Astrocyte of the spinal cord (primary cell): Measurements from ENCODE around the gene EPHB2.
"Not testable (repeated sequence)": the region's sequence is repeated elsewhere in the genome, so short reads cannot be mapped to it uniquely, and the experiment has no call there.

Experiments used
- DNase-seq: peaks from one replicate; pipeline ENCODE4 v3.0.0; 2011; ENCODE audit warnings: low read depth, low spot score
- H3K4me3 ChIP-seq: 2 replicates; pipeline ENCODE4 v1.5.1; 2011; ENCODE audit warnings: low read depth, mild to moderate bottlenecking, low read length, moderate library complexity
- in situ Hi-C: cut with HindIII; loops from 2 replicates; pipeline ENCODE4 v1.10.0; 2017; ENCODE audit warnings: low sequenced_read_pairs
- TF ChIP-seq, protein P1 (sequence below): IDR thresholded peaks from 2 replicates; pipeline ENCODE4 v1.5.1; 2012; ENCODE audit warnings: low read depth, mild to moderate bottlenecking, low read length, inconsistent platforms

EPHB2 gene

DNA sequence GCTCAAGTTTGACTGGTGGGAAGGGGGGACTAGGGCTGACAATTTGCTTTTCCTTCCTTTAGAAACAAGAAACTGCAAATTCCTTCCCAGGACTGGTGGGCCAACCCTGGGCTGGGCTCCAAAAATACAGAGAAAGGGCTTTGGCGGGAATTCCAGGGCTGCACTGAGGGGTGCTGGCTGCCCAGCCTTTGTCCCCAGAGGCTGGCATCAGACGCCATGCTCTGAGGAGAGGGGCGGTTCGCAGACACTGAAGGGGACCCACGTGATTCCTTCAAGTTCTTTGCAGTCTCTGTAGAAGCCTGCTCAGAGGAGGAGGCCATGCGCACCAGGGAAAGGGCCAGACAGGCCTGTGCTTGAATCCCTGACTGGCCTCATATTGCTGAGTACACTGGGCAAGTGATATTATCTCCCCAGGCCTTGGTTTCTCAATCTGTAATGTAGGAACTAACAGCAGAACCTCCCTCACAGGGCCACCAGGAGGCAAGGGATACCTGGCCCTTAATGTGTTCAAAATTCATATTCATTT, 119.5 kb downstream of the EPHB2 start:
- DNase-seq, result no peak
- TF ChIP-seq, protein P1, sequence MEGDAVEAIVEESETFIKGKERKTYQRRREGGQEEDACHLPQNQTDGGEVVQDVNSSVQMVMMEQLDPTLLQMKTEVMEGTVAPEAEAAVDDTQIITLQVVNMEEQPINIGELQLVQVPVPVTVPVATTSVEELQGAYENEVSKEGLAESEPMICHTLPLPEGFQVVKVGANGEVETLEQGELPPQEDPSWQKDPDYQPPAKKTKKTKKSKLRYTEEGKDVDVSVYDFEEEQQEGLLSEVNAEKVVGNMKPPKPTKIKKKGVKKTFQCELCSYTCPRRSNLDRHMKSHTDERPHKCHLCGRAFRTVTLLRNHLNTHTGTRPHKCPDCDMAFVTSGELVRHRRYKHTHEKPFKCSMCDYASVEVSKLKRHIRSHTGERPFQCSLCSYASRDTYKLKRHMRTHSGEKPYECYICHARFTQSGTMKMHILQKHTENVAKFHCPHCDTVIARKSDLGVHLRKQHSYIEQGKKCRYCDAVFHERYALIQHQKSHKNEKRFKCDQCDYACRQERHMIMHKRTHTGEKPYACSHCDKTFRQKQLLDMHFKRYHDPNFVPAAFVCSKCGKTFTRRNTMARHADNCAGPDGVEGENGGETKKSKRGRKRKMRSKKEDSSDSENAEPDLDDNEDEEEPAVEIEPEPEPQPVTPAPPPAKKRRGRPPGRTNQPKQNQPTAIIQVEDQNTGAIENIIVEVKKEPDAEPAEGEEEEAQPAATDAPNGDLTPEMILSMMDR, result no peak
- no peak overlapping the region for H3K4me3 ChIP-seq
- in situ Hi-C loops, result no loop called here

DNA sequence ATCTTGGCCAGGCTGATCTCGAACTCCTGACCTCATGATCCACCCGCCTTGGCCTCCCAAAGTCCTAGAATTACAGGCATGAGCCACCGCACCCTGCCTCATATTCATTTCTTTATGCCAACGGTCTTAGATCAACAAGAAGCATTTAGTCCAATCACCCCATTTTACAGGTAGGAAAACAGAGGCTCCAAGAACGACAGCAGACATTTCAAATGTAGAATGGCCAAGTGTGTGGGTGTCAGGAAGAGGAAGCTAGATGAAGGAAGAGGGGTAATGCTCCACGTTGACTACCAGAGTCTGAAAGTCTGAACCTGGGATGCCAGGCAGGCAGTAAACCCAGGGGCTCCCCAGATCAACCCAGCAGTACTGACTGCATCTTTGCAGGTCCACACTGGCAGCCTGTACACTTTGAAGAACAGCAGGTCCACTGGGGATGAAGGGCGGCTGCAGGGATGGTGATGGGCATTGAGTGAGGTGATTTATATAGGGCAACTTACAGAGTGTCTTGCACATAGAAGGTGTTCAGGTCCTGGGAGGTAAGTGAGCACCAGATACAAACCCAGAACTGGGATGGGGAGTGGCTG, 120.2 kb downstream of the EPHB2 start:
- H3K4me3 ChIP-seq, result no peak overlapping the region
- in situ Hi-C loops, result no loop called here
- no peak for DNase-seq
- TF ChIP-seq, protein P1, result no peak

DNA sequence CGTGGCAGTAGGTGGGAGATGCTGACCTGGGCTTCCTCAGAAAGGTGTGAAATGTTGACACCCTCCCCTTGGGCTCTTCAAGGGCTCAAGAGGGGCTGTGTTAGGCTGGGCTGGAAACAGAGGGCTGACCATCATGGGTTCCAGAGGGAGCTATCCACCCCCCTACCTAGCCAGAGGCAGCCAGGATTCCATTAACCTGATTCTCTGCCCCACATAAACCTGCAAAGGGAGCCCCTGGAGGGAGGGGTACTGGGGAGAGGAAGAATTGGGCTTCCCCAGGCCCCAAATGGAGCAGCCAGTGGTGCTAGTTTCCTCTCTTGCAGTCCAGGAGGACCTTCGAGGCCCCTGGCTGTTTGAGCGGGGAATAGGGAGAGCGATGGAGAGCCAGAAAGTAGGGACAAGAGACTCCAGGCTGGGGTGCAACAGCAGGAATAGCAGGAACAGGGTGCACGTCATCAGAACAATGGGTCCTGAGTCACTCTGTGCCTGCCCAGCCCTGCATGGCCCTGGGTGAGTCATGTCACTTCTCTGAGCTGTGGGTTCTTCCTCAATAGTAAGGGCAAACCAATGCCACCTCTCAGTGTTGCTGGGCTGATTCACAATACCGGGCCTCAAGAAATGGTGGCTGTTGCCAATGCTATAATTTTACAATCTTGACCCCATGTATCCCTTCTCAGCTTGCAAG, 121.2 kb downstream of the EPHB2 start:
- no peak overlapping the region for H3K4me3 ChIP-seq
- TF ChIP-seq, protein P1, result no peak
- peak; percentile 94 for DNase-seq
- in situ Hi-C loops, result no loop called here

DNA sequence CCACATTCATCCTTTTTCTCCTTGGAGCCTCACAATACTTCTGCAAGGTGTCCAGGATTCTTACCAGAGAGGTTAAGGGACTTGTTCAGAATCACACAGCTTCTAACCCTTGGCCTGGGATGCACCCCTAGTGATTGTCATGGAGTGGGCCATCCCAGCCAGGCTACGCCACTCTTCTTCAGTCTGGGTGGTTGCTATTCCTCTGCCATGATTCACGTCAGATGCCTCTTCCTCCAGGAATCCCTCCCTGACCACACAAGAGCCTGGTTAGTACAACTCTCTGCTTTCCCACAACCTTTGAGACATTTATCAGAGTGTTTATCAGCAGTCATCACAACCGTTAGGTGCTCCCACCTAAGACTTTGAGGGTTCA, 121.8 kb downstream of the EPHB2 start:
- TF ChIP-seq, protein P1, result no peak
- DNase-seq, result no peak
- H3K4me3 ChIP-seq, result no peak overlapping the region
- in situ Hi-C loops, result no loop called here

DNA sequence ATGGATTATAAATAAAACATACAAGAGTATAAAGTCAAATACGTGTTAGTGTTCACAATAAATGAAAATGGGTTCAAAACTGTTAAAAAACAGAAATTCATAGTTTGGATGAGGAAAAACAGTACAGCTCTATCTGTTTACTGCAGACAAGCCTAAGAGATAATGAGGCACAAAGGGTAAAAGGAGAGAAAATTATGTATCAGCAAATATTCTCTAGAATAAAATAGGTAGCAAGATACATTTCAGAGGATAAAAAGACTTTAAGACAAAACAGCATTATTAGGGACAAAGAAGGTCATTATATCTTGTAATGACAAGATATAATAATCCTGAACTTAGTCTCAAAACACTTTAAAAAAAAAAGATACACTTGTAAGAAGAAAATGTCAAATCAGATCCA, 123.1 kb downstream of the EPHB2 start:
- in situ Hi-C loops, result no loop called here
- no peak for DNase-seq
- H3K4me3 ChIP-seq, result no peak overlapping the region
- TF ChIP-seq, protein P1, result no peak

DNA sequence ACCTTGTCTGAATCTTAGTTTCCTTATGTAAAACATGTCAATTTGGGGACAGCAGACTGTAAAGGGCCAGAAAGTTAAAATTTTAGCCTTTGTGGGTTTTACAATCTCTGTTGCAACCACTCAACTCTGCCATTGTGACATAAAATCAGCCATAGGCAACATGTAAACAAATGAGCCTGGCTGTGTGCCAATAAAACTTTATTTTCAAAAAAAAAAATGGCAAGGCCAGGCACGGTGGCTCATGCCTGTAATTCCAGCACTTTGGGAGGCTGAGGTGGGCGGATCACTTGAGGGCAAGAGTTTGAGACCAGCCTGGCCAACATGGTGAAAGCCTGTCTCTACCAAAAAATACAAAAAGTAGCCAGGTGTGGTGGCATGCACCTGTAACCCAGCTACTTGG, 123.8 kb downstream of the EPHB2 start:
- DNase-seq, H3K4me3 ChIP-seq, in situ Hi-C loops: not testable (repeated sequence)

DNA sequence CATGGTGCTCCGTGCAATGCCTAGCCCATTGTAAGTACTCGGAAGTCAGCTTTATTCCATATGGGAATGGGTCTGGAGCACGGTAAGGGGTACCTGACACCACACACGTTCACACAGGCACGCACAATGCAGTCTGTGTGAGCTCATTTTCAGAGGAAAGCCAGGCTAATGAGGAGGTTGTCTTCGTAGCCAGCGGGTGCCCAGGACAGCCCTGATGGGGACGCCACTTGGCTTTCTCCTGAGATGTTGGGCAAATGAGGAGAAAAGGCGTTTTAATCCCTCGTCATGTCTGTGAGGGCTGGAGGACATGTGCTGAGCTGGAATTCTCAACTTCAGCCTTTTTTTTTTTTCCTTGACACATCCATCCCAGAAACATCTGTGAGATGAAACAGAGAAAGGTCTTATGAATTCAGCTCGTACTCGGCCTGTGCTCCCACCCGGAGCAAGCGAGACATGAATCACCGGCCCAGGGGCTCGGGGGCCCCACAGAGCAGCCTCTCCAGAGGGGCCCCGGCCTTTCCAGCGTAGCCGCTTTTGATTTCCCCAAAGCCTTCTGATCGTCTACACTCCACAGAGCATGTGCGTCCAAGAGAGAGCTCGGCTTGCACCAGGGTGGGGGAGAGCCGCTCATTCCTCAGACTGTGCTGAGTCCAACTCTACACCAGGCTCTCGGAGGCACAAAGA, 125.1 kb downstream of the EPHB2 start:
- DNase-seq, result no peak
- H3K4me3 ChIP-seq, result no peak overlapping the region
- in situ Hi-C loops, result no loop called here
- TF ChIP-seq, protein P1, result no peak
